ENCODE results near the gene CXCR6.
A peak's percentile ranks its signal among the peaks of the same experiment; 100 is the strongest.
"Not testable (repeated sequence)": the region's sequence is repeated elsewhere in the genome, so short reads cannot be mapped to it uniquely, and the experiment has no call there.

The CXCR6 gene

DNA sequence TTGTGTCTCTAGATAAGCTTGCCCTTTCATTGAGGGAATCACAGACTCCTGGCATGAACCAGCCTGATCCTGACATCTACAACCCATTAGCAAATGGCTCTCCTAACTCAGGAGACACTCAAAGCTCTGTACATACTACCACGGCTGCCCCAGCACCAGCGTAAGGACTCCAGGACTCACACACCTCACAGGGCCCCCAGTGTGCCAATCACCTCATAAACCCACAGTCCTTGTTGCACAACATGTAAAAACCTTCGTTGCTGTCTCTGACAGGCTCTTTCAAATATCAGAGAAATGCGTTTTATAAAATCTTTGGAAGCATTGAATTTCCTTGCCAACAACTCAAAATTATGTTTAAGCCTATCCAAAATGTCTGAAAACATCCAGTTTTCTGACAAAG lies 45.1 kb downstream of the CXCR6 start:
- DNase-seq (ENCODE audit: low read depth): no peak

DNA sequence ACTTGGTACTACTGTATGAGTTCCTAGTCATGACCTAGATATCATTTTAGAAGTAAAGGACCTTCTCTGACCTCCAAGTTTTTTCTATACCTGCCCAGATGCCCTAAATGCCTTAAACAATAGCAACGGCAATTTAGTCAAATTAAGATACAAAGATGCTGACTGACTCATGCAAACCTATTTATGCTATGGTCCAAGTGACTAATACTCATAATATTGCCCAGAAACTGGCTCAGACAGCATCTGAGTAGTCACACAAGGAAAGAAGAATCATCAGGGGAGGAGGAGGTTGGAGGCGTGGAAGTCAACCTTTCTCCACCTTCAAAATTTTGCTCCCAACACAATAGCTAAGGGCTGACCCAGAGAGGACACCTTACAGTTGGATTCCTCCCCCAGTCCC lies 45.5 kb downstream of the CXCR6 start:
- DNase-seq (ENCODE audit: low read depth): no peak

DNA sequence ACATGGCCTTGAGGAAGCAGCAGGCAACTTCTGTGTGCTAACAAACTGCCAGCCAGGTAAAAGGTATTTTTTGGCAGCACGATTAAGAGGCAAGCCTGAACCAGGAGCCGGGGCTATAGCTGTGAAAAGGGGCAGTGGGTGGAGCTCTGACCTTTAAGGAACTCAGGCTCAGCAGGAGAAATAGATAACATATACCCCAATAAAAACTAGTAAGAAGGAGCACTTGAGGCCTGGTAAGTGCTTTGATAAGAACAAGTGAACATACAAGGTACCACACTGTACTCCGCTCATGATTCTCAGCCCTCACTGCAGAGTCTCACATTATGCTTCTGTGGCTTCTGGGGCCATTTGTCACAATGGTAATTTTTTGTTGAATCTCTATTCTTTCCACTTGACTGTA lies 46.9 kb downstream of the CXCR6 start:
- no peak for DNase-seq (ENCODE audit: low read depth)

DNA sequence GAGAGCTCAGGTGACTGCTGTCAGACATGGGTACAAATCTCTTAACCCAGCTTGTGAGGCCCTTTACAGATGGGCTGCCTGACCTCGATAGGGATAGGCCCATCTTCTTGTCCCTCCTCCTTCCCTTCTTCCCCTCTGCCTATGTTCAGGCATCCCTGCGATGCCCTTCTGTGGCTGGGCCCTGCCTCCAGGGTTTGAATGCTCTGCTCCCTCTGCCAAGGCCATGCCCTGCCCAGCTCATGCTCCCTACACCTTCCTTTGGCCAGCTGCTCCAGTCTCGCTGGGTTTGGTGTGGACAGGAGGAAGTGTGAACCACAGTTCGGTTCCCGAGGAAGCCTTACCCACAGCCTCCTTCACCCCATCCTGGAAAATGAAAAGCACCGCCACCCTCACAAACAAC lies 48.1 kb downstream of the CXCR6 start:
- no peak for DNase-seq (ENCODE audit: low read depth)

DNA sequence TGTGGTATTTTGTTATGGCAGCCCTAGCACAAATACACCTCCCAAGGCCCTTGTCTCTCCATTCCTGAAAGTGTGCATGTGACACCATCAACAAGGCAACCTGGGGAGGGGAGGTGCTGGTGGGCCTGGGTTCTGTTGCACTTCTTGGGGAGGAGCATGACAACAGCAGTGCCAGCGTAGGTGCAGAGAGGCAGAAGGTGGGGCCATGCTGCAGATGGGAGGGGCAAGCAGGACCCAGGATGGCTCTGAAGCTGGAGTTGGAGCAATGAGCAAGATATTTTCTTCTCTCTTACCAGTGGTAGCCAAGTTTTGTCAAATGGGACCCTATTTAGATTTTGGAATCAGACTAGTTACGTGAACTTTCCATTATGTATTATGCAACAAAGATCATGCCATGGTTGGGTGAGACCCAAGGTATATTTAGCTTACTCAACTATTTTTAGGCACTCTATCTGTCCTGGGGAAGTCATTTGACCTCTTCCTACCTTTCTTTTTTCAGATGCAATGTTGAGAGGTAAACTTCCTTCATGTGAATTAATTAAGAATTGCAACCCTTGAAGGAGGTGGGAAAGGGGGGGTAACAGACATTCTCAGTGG lies 49.0 kb downstream of the CXCR6 start:
- no peak for DNase-seq (ENCODE audit: low read depth)

DNA sequence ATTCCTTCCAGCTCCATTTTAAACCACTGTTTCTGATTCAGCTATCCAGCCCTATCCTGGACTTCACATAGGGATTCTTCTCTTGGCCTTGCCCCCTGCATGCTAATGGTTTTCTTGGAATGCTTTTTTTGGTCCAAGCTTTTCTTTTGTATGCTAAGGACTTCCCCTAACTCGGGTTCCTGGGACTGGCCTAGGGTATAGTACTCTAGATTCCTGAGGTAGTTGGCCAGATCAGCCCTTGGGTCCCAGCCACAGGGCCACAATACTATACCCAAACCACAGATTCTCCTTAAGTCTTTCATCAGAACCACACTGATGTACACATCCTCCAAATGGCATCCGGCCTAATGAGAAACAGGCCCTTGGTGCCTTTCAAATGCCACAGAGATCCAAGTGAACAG lies 49.6 kb downstream of the CXCR6 start:
- DNase-seq (ENCODE audit: low read depth): no peak

DNA sequence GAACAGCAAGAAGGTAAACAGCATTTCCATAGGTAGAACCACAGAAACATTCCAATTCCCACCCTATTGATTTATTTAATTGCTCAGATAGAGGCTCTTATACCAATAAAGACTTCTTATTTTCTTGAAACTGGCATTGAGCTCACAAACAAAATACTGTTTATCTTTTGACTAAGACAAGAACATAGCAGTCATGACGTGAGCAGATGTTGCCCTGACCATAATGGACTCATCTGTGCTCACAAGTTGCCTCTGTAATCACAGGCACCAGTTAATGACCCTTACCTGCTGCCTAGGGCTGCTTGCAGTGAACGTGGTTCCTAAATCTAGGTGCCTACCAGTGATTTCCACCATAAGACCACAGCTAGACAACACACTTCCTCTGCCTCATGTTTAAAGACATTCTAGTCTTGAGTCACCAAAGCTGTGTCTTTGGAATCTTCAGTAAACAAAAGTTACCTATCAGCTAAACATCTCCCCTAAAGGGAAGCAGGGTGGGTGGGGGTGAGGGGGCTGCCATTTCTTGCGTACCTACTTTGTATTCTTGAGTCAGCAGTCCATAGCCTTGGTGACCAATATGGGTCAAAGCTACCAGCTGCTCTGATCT lies 50.3 kb downstream of the CXCR6 start:
- DNase-seq (ENCODE audit: low read depth): no peak

DNA sequence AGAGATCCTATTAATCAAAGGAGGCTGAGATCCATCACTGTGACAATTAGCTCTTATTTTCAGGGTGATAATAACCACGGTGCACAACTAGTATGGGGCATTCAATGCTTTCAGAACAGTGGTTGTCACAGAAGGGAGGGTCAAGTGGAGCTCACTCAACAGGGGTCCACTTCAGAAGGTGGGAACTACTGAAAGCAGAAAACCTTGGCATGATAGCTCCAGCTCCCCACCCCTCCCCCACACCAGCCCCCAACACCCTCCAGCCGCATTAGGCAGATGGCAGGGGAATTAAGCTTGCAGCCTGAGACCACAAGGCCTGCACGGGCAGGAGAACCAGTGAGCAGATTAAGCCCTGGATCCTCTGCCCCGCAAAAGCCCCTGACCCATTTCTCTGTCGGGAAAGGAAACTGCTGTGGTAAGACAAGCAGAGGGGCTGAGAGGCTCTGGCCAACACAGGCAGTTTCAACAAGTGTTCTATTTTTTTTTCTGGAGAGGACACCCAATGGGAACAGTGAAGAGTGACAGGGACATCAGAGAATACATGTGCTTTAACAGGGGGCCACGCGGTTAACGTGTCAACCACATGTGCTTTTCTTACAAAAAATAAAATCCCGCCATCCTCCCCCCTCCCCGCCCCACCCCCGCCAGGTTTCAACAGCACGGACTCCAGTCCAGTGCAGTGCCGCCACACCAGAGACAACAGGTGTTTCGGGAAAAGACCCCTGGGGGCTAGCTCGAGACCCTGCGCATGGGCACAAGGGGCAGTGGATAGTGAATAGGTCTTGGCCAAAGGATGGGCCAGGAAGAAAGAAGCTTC lies 51.4 kb downstream of the CXCR6 start:
- DNase-seq (ENCODE audit: low read depth): peak; percentile 45

DNA sequence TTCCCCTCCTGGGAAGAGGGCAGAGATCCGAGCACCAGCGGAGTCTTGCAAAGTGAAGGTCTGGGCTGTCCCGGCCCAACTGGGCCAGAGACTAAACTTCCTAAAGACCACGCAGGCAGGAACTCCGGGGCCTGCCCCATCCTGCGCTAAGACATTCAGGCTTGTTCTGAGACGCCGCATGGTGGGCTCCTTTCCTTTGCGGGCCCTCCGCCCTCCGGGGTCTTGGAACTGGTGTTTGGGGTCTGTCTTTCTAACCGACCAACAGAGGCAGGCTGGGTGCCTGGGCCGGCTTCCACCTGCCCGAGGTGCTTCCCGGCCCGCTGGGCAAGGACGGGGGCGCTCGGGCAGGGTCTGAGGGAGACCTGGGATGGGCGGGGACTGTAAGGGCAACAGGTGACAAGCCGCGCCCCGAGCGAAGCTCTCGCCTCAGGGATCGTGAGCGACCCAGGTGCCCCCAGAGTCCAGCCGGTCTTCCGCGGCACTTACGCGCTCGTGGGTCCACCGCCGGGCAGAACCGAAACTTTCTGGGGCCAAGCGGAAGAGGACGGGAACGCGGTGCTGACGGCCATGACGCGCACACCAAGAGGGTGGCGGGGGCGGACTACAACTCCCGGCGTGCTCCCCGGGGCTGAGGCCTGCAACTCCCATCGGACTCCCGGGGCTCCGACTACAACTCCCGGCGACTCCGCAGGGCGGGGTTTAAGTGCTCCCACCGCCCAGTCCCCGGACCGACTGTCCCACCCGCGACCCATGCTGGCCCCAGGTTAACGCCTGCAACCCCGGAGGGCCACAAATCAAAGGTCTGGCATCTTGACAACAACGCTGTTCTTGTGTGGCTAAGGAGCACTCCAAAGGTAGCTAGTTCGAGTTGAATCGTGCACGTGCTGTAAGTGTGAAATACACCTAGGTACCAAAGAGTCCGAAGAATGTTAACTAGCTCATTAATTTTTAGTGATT lies 52.2 kb downstream of the CXCR6 start, which contains the start of gene FYCO1:
Gene FYCO1, minus strand, starts transcription at position 589 of the 957 bp plus-strand sequence. CDS start 10,914 bp downstream, outside the sequence.
- peak; percentile 82 for DNase-seq (ENCODE audit: low read depth)

DNA sequence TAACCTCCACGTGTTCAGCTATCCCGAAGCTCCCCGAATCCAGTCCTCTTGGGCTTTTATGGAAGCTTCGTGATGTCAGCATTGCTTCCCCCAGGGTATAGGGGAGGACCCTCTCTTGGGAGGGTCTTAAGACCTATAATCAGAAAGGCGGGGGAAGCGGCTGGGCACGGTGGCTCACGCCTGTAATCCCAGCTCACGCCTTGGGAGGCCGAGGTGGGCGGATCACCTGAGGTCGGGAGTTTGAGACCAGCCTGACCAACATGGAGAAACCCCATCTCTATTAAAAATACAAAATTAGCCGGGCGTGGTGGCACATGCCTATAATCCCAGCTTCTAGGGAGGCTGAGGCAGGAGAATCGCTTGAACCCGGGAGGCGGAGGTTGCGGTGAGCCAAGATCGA lies 54.2 kb downstream of the CXCR6 start:
- not testable (repeated sequence) for DNase-seq (ENCODE audit: low read depth)

DNA sequence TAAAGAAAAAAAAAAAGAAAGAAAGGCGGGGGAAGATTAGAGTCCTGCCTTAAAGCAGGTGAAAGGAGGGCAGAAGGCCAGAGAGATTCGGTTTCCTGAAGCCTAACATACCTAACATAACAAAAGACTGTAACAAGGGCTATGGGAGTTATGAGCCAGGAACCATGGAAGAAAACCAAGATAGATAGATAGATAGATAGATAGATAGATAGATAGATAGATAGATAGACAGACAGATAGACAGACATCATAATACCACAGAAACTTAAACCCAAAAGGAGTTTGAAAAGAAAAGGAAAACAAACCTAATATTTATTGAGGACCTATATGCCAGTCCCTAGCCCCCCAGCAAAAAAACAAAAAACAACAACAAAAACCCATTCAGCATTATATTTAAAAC lies 54.7 kb downstream of the CXCR6 start:
- no peak for DNase-seq (ENCODE audit: low read depth)

Data from stimulated activated CD8-positive, alpha-beta memory T cell treated with anti-CD3 and anti-CD28 coated beads, Interleukin-4, amount 100 ng/mL, for 24 hours (primary cell).